HG02623 (cell line): ENCODE data around the gene IQGAP2.

Experiments
- ATAC-seq: cut with Tn5 transposase; IDR thresholded peaks from one replicate; pipeline ENCODE4 v1.9.1; 2021; ENCODE audit warnings: moderate library complexity; ENCODE audit not compliant: unreplicated experiment

Gene IQGAP2

DNA sequence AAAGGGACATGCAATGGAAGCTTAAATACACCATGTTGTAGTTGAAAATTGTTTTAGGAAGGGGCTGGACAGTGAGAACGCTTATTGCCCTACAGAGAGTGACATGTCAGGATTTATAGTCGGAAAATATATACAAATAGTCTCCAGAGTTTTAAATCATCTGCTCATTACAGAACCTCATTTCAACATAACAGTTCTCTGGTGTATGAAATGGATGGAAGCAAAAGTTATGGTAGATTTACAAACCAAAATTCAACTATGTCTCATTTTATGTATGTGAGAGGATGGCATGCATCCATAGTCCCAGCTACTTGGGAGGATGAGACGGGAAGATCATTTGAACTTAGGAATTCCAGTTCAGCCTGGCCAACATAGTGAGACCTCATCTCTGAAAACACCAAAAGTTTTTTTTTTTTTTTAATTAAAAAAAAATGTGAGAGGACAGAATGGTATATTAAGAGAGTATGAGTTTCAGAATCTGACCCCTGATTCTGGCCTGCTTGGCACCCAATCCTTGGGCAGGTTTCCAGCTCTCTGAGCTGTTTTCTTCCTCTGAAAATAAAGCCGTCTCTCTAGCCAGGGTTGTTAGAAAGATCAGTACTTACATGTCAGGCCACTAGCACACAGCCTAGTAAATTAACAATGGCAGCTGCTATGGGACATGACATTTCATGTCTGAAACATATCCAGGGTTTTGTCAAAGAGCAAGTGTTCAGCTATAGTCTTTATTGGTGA is 40.1 kb downstream of the IQGAP2 start:
- no peak for ATAC-seq

DNA sequence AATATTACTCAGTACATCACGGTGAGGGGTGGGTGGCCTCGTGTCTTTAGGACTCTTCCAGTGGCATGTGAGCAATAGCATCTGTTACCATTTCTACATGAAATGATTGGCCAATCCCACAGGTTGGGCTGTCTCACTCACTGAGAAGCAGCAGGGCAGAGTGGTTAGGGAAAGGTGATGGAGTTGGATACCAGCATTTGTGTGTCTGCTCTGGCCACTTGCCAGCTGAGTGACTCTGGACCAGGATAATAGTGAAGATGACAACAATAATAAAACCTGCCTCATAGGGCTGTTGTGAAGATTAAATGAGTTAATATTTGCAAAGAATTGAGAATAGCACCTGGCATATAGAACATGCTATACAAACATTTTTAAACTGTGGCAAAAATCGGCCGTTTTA is 42.0 kb downstream of the IQGAP2 start:
- ATAC-seq, result no peak

GRCh38 chr5:76445830-76446229 is 42.7 kb downstream of the IQGAP2 start:
- ATAC-seq, result no peak

DNA sequence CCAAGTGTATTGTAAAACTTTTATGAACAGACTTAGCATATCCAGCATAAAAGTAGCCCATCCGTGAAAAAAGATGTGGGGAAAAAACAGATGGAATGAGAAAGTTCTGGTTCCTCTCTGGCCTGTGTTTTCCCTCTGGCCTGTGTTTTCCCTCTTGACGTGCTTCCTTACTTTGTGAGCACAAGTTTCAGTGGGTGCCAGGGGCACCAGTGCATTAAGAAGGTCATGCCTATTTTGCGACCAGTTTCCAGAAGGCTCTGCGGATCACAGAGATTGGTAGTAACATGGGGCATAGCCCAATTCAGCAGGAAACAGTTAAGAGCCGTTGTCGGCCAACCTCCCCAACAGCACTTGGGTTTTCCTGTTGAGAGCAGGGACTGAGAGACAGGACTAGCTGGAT is 43.7 kb downstream of the IQGAP2 start:
- no peak for ATAC-seq

DNA sequence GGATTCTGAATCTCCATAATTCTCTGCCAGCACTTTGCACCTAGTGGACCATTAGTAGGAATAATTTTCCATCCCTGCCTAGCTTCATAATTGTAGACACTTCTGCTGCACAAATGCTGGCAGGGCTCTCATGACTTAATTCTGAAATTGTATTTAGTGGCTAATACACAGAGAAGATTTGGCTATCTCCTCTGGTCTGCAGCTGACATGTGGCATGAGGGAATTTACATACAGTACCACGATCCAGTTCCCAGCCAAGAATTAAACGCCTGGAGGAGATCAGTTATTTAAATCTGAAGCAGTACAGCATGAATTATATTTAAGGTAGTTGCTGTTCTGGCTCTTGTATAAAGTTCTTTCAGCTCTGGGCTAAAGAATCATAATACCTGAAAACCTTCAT is 46.5 kb downstream of the IQGAP2 start:
- no peak for ATAC-seq

GRCh38 chr5:76450054-76450453 is 47.0 kb downstream of the IQGAP2 start:
- ATAC-seq, result no peak

DNA sequence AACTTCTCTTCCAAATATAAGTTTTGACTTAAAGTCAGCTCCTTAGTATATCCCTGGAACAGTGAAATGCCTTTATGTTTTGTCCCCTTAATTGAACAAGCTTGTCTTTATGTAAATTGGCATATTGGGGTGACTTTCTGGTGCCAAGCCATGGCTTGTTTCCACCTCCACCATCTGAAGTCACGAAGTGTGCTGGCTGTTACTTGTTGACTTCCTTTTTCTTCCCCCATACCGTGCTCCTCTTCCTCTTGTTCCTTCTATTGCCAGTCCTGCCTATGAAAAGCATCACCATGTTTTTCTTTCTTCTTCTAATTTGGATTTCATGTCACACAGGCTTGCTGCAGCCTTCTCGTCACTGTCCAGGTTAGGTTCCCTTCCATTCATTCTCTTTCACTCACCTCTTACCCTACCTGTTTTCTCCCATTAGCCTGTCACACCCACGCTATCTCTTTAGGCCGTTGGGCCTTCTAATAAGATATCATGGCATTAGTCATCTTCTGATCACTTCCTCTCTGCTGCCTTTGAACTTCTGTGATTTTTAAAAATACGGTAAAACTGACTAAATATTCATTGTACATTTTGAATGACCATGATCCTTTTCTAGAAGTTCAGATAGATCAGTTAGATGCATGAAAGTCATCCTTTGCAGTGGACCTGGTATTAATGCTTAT is 48.1 kb downstream of the IQGAP2 start:
- ATAC-seq, result no peak

DNA sequence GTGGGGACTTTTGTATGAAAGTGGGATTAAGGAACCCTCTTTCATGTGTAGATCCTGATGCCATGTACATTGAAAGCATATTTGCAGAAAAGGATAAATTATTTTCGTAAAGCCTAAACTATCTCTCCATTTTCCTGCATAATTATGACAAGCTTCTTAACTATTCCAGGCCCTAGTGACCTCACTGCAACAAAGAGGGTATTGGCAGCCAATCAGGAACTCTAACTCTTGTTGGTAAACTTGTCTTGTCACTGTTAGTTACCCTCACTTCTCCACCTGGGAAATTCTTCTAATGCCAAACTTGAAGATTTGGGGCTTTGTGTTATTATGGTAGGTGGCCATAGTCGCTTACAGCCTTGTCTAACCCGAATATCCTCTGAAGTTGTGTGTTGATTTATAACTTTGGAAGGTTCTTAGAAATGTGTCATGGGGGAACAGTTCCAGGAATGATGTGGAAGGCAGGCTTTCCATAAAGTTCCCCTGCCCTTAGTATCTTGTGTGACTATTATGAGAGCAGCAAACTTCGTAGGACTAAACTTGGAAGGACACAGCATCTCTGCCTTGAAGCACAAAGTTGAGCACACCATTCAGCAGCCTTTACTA is 52.5 kb downstream of the IQGAP2 start:
- ATAC-seq, result no peak

GRCh38 chr5:76456258-76456657 is 53.2 kb downstream of the IQGAP2 start:
- ATAC-seq, result no peak

GRCh38 chr5:76457674-76458485 is 54.8 kb downstream of the IQGAP2 start:
- no peak for ATAC-seq

DNA sequence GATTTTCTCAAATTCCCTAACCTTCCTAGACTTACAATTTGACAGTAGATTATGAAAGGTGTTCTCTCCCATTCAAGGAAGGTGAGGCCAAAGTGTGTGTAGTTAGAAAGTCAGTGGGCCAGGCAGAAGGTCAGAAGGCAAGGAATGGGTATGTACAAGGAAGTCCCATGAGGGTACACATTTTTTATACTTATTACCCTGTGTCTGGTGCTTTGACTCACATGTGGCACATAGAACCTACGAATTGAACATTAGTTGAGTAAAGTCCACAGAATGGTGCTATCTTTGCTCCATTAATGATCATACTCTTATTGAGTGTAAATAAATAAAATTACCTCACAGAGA is 55.4 kb downstream of the IQGAP2 start:
- no peak for ATAC-seq

- no peak for ATAC-seq
Measured at GRCh38 chr5:76460104-76460503, 57.0 kb downstream of the IQGAP2 start.

GRCh38 chr5:76462097-76462667 is 59.1 kb downstream of the IQGAP2 start:
- ATAC-seq, result no peak

- no peak for ATAC-seq
Measured at GRCh38 chr5:76467216-76467615, 64.1 kb downstream of the IQGAP2 start.

- no peak for ATAC-seq
Measured at GRCh38 chr5:76468635-76469425, 65.7 kb downstream of the IQGAP2 start.

DNA sequence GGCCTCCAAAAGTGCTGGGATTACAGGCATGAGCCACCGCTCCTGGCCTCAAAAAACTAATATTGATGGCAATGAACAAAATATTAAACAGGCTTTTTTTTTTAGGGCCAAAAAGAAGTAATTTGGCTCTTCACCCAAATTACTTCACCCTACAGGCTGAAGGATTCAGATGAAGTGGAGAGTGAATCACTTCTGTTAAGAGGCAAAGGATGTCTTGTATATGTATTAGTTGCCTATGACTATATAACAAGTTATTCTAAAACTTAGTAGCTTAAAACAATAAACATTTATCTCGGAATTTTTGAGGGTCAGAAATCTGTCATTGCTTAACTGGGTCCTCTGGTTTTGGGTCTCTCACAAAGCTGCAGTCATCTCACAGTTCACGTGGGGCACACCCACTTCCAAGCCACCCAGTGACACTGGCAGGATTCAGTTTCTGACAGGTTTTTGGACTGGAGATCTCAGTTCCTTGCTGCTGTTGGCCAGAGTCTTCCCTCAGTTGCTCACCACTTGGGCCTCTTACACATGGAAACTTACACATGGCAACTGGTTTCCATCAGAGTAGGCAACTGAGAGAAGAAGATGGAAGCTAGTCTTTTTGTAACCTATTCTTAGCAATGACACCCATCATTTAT is 66.7 kb downstream of the IQGAP2 start:
- ATAC-seq, result no peak

GRCh38 chr5:76470976-76471375 is 67.9 kb downstream of the IQGAP2 start:
- ATAC-seq, result no peak

GRCh38 chr5:76471406-76471805 is 68.3 kb downstream of the IQGAP2 start:
- ATAC-seq, result no peak

GRCh38 chr5:76471987-76472334 is 68.9 kb downstream of the IQGAP2 start:
- ATAC-seq, result no peak
